Activated T-cell treated with anti-CD3 and anti-CD28 coated beads for 48 hours (primary cell): ENCODE data around the gene SPI1.

Experiments used
- DNase-seq: peaks from one replicate; pipeline ENCODE4 v3.0.0-alpha.2; 2020; ENCODE audit warnings: low read depth

Gene SPI1

GRCh38 chr11:47388697-47389576 is 10.6 kb upstream of the SPI1 start:
- no peak for DNase-seq

DNA sequence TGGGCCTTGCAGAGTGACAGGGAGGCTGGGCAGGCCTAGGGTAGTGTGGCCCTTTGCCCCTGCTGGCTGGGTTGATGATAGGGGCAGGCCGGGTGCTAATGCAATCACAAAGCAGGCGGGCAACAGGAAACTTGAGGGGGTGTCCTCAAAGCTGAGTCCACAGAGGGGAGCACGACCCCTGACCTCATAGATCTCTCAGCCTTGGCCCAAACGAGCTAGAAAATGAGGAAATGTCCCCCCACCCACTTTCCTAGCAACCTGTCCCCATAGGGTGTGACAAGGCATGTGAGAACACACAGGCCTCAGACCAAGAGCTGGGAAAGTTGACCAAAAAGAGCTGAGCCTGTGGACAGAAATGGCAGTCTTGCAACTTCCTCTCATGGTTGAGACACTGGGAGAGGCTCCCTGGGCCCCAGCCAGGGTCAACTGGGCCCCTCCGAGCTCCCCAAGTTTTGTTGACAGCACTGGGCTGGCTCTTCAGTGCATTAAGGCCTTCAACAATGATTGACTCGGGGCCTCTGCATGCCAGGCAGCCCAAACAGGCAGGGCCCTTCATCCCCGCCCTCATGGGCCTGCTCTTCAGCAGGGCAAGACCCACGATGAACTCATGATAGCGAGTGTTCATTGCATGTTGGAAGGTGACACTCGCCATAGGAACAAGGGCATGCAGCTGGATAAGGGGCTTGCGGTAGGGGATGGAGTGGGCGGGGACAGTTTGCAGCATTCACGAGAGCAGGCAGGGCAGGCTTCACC is 9.8 kb upstream of the SPI1 start:
- DNase-seq: no peak

GRCh38 chr11:47384498-47384897 is 6.2 kb upstream of the SPI1 start:
- no peak for DNase-seq

DNA sequence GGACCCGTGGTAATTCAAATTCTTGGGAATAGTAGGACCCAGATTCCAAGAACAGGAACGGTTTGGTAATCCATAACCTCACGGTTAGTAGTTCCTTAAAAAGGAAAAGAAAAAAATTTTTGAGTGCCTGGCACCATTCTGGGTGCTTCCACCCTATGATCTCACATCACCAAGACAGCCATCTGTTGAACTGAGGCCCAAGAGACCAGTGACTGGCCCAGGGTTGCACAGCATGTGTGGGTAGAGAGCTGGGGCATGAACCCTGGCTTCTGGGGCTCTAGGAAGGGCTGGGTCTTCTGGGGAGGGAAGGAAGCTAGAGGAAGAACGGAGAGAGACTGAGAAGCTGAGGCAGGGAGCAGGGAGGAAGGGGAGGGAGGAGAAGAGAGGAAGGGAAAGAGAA is 4.7 kb upstream of the SPI1 start:
- DNase-seq: no peak

GRCh38 chr11:47380078-47380477 is 1.7 kb upstream of the SPI1 start:
- no peak for DNase-seq

GRCh38 chr11:47379317-47379716 is 970 bp upstream of the SPI1 start:
- DNase-seq: no peak

DNA sequence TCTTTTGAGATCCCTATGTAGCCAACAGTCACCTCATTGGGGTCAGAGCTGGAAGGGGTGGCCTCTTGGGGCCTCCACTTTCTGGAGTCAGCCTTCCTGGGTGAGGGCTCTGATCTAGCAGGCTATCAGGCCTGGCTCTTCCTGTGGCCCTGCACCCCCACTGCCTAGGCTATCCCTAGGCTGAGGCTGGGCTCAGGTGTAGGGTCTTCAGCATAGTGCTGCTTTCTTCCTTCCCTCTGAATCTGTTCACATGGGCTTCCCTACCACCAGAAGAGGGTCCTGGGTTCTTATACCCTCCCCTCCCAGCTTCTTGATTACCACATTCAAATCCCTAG is 456 bp upstream of the SPI1 start:
- DNase-seq: no peak

DNA sequence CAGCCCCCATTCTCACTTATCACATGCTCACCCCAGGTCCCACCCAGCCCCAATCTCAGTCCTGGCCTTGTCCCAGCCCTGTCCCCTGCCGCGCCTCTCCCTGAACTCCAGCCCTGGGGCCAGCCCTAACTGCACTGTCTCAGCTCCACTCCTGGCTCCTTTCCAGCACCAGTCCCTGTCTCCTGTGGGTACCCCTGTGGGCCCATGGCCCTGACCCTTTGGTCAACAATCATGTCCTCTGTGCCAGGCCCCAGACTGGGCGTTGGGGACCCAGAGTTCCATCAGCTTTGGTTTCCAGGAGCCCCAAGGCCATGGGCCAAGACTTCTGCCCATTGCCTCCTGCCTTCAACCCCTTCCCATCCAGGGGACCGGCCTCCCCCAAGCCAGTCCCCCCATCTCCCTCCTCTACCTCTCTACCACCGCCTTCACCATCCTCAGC is 757 bp downstream of the SPI1 start:
- DNase-seq: no peak

DNA sequence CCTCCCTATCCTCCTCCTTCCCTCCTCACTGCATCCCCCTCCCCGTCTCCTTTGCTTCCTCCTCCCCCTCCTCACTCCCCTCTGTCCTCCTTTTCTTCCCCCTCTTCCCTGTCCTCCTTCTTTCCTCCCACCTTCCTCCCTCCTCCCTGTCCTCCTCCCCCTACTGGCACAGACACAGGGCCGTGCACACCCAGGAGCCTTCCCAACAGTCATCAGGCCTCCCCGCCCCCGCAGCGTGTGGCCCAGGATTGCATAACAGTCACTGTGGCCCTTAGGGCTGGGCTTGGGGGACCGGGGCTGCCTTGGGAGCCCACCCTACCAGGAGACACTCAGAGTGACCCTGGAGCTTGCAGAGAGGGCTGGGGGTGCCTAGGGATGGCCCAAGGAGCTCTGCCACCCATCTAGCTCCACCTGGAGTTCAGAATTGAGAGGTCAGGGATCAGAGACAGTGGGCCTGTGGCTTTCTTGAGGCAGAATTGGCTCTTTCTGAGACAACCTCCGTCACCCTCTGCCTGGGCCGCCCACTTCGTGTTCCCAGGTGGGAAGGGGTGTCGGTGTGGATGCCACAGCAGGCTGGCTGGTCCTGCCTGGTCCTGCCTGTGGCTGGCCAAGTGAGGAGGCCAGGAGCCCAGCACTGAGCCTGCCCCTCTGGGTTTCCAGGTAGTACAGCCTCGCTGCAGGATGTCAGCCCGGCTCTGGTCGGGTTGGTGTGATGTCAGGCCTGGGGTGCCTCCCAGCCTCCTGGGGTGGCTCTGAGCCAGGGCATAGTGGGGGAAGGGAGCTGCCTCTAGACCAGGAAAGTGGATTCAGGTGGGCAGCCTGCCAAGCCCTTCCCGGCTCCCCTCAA is 1.6 kb downstream of the SPI1 start:
- DNase-seq: no peak

GRCh38 chr11:47376107-47376524 is 2.2 kb downstream of the SPI1 start:
- DNase-seq: no peak

DNA sequence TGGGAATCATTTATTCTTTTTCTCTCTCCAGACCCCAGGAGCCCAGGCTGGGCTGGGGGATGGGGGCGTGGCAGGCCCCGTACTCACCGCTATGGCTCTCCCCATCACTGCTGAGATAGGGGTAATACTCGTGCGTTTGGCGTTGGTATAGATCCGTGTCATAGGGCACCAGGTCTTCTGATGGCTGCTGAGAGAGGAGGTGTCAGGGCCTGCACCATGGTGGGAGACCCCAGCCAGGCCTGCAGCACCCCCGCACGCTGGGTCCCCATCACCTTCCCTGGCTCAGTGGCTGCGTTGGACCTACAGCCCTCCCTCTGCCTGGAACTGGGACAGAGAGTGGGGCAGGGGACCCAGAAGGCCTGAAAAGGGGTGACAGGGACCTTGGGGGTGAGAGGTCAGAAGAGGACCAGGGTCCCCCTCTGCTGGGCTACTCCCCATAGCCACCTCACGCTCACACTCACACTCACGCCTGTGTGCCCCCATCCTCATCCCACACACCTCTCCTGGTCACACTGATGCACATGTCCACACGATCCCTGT is 2.7 kb downstream of the SPI1 start:
- DNase-seq: no peak

- no peak for DNase-seq
Measured at GRCh38 chr11:47375020-47375419, 3.3 kb downstream of the SPI1 start.

GRCh38 chr11:47374720-47375019 is 3.7 kb downstream of the SPI1 start:
- DNase-seq: no peak

DNA sequence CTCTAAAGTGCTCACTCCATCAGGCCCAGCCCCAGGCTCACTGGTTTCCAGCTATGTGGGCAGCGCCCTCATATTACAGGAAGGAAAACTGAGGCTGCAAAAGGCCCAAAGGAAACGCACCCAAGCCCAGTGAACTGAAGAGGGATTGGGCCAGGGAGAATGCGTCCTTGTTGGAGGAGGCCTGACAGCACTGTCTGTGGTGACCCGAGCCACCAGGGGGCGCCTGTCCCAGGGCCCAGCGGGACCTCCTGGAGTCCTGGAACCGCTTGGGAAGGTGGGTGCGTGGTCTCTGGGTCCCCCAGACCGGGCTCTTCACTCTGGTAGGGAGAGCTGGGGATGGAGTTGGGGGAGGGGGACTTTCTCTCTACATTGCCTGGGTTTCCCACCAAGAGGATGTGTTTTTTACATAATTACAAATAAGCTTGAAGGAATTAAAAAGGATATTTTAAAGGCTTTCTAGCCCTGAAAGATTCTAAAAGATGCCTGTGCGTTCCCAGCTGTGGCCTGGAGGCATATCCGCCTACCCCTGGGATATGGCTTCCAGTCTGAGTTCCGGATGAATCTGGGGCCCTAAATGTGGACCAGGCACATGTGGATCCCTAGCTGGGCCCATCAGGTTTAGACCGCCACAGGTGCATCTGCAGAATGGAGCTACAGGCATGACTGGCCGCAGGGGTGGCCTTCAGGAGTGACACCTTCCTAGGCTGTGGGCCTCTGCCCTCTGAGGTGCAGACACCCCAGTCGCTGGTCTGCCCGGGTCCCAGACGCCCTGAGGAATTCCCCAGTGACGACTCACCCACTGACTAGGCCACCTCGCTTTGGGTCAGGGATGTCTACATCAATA is 4.2 kb downstream of the SPI1 start:
- DNase-seq: peak; percentile 81

DNA sequence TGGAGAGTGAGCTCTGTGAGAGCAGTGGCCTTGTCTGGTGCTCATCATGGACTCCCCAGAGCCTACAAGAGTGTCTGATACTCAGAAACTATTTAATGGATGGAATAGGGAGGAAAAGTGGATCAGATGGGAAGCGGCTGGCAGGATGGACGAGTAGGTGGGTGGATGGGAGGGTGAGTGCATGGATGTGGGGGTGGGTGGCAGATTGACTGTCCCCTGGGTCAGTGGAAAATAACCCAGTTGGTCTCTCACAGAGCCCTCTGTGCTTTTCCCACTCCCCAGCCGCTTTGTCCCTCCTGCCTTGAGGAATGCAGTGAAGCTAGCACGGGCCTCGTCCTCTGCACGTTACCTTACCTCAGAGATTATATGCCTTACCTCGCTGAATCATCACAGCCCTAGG is 5.9 kb downstream of the SPI1 start:
- DNase-seq: no peak

DNA sequence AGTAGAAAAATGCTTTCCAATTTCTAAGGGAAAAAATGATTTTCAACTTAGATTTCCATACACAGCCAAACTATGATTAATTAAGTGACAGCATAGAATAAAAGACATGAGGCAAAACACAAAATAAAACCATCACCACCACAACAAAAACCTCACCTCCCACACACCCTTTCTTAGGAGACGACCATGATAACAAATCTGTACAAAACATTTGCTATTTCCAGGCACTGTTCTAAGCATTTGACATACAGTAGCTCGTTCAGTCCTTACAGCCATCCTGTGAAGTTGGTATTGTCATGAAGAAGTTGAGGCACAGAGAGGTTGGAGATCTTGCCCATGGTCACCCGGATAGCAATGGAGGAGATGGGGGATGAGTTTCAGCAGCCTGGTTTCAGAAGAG is 8.7 kb downstream of the SPI1 start:
- DNase-seq: no peak

DNA sequence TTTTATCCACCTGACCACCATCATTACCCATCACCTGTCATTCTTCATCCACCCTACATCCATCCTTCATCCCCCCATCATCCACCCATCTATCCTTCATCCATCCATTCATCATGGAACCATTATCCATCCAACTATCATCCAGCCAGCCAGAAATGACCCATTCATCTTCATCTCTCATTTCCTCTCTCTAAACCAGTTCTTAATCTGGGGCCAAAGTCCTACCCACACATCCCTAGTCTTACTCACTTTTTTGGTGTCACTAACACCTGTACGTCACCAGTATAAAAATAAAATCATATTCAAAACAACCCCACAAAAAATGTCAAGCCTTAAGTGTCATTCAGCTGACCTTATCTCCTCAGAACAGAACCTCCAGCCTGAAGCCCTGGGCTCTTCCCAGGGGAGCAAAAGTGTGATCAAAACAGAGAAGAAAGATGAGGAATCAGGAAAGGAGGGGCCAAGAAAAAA is 12.3 kb downstream of the SPI1 start:
- DNase-seq: no peak

GRCh38 chr11:47361419-47361818 is 16.9 kb downstream of the SPI1 start:
- DNase-seq: no peak

DNA sequence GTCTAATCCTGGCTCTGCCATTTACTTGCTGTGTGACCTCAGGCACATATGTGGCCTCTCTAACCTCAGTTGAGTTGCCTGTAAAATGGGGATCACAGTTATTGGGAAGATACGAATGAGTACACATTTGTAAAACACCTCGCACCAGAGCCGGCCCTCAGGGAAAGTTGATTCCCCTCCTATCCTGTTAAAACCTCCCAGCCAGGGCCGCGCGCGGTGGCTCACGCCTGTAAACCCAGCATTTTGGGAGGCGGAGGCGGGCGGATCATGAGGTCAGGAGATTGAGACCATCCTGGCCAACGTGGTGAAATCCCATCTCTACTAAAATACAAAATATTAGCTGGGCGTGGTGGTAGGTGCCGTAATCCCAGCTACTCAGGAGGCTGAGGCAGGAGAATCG is 18.0 kb downstream of the SPI1 start:
- DNase-seq: no peak

DNA sequence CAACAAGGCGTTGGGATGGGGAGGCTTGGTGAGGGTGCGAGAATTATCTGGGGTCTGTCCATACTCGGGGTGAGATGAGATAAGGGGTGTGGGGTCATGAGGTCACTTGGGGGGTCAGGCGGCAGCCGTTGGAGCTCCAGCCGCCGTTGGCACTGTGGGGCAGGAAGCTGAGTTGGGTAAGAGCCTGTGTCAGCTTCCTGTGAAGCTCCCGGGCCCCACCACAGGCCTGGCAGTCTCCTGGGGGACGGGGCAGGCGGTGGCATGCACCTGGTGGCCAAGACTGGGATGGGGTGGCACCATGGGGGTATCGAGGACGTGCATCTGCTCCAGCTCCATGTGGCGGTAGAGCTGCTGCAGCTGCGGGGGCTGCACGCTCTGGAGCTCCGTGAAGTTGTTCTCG is 18.8 kb downstream of the SPI1 start:
- no peak for DNase-seq

DNA sequence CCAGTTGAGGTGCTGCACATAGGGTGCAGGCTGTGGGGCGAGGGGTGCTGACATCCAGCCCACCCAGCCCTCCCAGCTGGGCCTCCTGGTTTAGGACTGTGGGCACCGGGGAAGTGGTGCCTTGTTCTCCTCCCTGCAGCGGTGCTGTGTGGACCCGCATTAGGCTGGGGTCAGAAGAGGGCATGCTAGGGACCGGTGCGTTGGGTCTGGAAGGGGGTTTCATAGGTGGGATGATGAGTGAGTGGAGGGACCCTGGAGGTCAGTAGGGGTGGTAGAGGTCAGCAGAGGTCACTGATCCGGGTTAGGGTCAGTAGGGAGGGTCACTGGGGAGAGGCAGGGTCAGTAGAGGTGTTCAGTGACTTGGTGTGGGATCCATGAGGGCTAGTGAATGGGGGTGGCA is 19.2 kb downstream of the SPI1 start:
- no peak for DNase-seq

DNA sequence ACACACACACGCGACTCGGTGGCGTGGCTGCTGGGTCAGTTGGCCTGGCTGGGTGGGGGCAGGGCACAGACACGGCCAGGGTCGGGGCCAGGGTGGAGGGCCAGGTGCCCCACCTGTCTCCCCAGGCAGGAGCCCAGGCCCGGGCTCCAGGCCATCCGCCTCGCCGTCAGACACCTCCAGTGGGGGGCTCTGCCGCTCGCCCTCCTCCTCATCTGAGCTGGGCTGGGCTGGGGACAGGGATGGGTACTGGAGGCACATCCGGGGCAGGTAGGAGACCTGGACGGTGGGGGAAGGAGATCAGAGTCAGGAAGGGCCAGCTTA is 19.7 kb downstream of the SPI1 start:
- no peak for DNase-seq
